Smooth muscle cell (in vitro differentiated cells): ENCODE measurements around the gene MARS1. TPM values are rescaled to one million over a fixed set of nuclear protein-coding genes. Genes with fewer than 3 reads are reported as not detected.
A peak's percentile ranks its signal among the peaks of the same experiment; 100 is the strongest.

Experiments
- DNase-seq: peaks from one replicate; lab custom pipeline; 2025; ENCODE audit not compliant: unreplicated experiment; lab: John Stamatoyannopoulos, UW
- H2AFZ ChIP-seq: fragments of 200-600 bp; sonication (generic); 2 replicates; pipeline ENCODE4 v1.6.0; 2016; ENCODE audit warnings: antibody characterized with exemption, low read depth, mild to moderate bottlenecking
- H3F3A ChIP-seq: fragments of 200-600 bp; sonication (generic); 2 replicates; pipeline ENCODE4 v1.6.0; 2017; ENCODE audit warnings: antibody characterized with exemption, low read depth
- H3K27ac ChIP-seq: fragments of 200-600 bp; sonication (generic); 2 replicates; pipeline ENCODE4 v1.5.1; 2016; ENCODE audit warnings: low read depth, mild to moderate bottlenecking
- H3K27me3 ChIP-seq: fragments of 200-600 bp; sonication (generic); 2 replicates; pipeline ENCODE4 v1.6.1; 2016; ENCODE audit warnings: low read depth, mild to moderate bottlenecking
- H3K36me3 ChIP-seq: fragments of 200-600 bp; sonication (generic); 2 replicates; pipeline ENCODE4 v1.5.1; 2016; ENCODE audit warnings: low read depth
- H3K4me1 ChIP-seq: fragments of 200-600 bp; sonication (generic); 2 replicates; pipeline ENCODE4 v1.5.1; 2016; ENCODE audit warnings: low read depth
- H3K4me2 ChIP-seq: fragments of 200-600 bp; sonication (generic); 2 replicates; pipeline ENCODE4 v1.6.0; 2016; ENCODE audit warnings: mild to moderate bottlenecking
- H3K4me3 ChIP-seq: fragments of 200-600 bp; sonication (generic); 2 replicates; pipeline ENCODE4 v1.5.1; 2016; ENCODE audit warnings: mild to moderate bottlenecking
- H3K79me2 ChIP-seq: fragments of 200-600 bp; sonication (generic); 2 replicates; pipeline ENCODE4 v1.6.0; 2016; ENCODE audit warnings: low read depth, mild to moderate bottlenecking
- H3K9ac ChIP-seq: fragments of 200-600 bp; sonication (generic); 2 replicates; pipeline ENCODE4 v1.6.0; 2016; ENCODE audit warnings: low read depth
- H3K9me3 ChIP-seq: fragments of 200-600 bp; sonication (generic); replicated peaks from 2 replicates; pipeline ENCODE4 v1.5.1; 2016; ENCODE audit warnings: low read depth
- H4K20me1 ChIP-seq: fragments of 200-600 bp; sonication (generic); 2 replicates; pipeline ENCODE4 v1.6.0; 2016; ENCODE audit warnings: low read depth
- CTCF ChIP-seq: fragments of 200-600 bp; sonication (generic); IDR thresholded peaks from 2 replicates; pipeline ENCODE4 v1.5.1; 2017; ENCODE audit warnings: borderline replicate concordance, mild to moderate bottlenecking, antibody characterized with exemption; ENCODE audit not compliant: insufficient read depth, poor library complexity, severe bottlenecking
- WGBS: methylation state at CpG from one replicate; pipeline ENCODE4 v1.1.7; 2016; ENCODE audit warnings: low lambda C conversion rate; 5-methylcytosine and 5-hydroxymethylcytosine counted together
- polyA plus RNA-seq: library from polyadenylated mRNA; unstranded; fragments of >200 nt; fragmentation: Nextera tagmentation; extraction: Ambion mirVana; gene quantifications from 2 replicates; pipeline ENCODE4 v1.2.1, GENCODE V29; 2016
- total RNA-seq: library from RNA; depleted of rRNA; stranded (reverse); fragments of >200 nt; gene quantifications from 2 replicates; pipeline ENCODE4 v1.2.3, GENCODE V29; 2014

The MARS1 gene
- total and polyA plus RNA-seq, 2 experiments from 2014 or later: 186 to 192 TPM

- no peaks in the 10 kb centered on the region for H3K36me3 ChIP-seq
- peak overlapping the region; percentile 89 for H3K27ac ChIP-seq
- H4K20me1 ChIP-seq: no peaks in the 10 kb centered on the region
- 92% methylated on average over 6 of the region's 6 CpGs for WGBS
- no peaks in the 10 kb centered on the region for H3K27me3 ChIP-seq
- no peak overlapping the region for H2AFZ ChIP-seq
- H3K9ac ChIP-seq: peak overlapping the region; percentile 16
- H3K79me2 ChIP-seq: peaks cover 10% of the 10 kb centered on the region
- H3K4me1 ChIP-seq: peaks cover 23% of the 10 kb centered on the region
- peak overlapping the region; percentile 37 for H3K4me2 ChIP-seq
- no peak overlapping the region for H3K4me3 ChIP-seq
- H3K9me3 ChIP-seq: no peaks in the 10 kb centered on the region
- H3F3A ChIP-seq: peaks cover 10% of the 10 kb centered on the region
- TF ChIP-seq CTCF: no peak
- DNase-seq: no peak
These were observed 31.0 kb upstream of the MARS1 start for GRCh38 chr12:57456737-57457490.

- peaks cover 23% of the 10 kb centered on the region for H3K4me1 ChIP-seq
- no peak for DNase-seq
- TF ChIP-seq CTCF: no peak
- no peaks in the 10 kb centered on the region for H4K20me1 ChIP-seq
- H3K9me3 ChIP-seq: no peaks in the 10 kb centered on the region
- H3K27ac ChIP-seq: peak overlapping the region; percentile 89
- H3F3A ChIP-seq: peaks cover 10% of the 10 kb centered on the region
- H3K9ac ChIP-seq: peak overlapping the region; percentile 66
- peak overlapping the region; percentile 73 for H3K4me3 ChIP-seq
- H3K36me3 ChIP-seq: no peaks in the 10 kb centered on the region
- H3K27me3 ChIP-seq: no peaks in the 10 kb centered on the region
- H3K79me2 ChIP-seq: peaks cover 10% of the 10 kb centered on the region
- peak overlapping the region; percentile 100 for H3K4me2 ChIP-seq
- H2AFZ ChIP-seq: peak overlapping the region; percentile 77
- WGBS: 36% methylated on average over 3 of the region's 3 CpGs
These were observed 29.2 kb upstream of the MARS1 start for GRCh38 chr12:57458665-57459054.

GRCh38 chr12:57459055-57459749, 28.7 kb upstream of the MARS1 start:
- peak overlapping the region; percentile 66 for H3K9ac ChIP-seq
- WGBS: 2% methylated on average over 24 of the region's 24 CpGs

More at GRCh38 chr12:57459055-57459749, 28.7 kb upstream of the MARS1 start:
- peak overlapping the region; percentile 73 for H3K4me3 ChIP-seq
- H3K79me2 ChIP-seq: peaks cover 10% of the 10 kb centered on the region
- no peaks in the 10 kb centered on the region for H3K27me3 ChIP-seq
- peak overlapping the region; percentile 100 for H3K4me2 ChIP-seq
- no peaks in the 10 kb centered on the region for H3K9me3 ChIP-seq
- H3F3A ChIP-seq: peaks cover 10% of the 10 kb centered on the region
- H3K27ac ChIP-seq: peak overlapping the region; percentile 89
- no peaks in the 10 kb centered on the region for H4K20me1 ChIP-seq
- peaks cover 23% of the 10 kb centered on the region for H3K4me1 ChIP-seq
- H2AFZ ChIP-seq: peak overlapping the region; percentile 84
- H3K36me3 ChIP-seq: no peaks in the 10 kb centered on the region
- peak; percentile 85 for TF ChIP-seq CTCF
- DNase-seq: peak; percentile 81
